ENCODE measurements around the gene KANK3.
"Not testable (repeated sequence)": the region's sequence is repeated elsewhere in the genome, so short reads cannot be mapped to it uniquely, and the experiment has no call there.

- TF ChIP-seq POLR2AphosphoS5 (IDR thresholded peaks at IDR 0.05; ENCODE audit: low read depth, low read length); POLR2A (IDR thresholded peaks at IDR 0.05; ENCODE audit: low read depth, low read length); TAF1 (IDR thresholded peaks at IDR 0.05; ENCODE audit: borderline replicate concordance, low read depth, low read length): not testable (repeated sequence)
These were observed 9.8 kb upstream of the KANK3 start for GRCh38 chr19:8352845-8353244.
